Measurements from ENCODE around the gene CPNE2. TPM values are rescaled to one million over a fixed set of nuclear protein-coding genes. Genes with fewer than 3 reads are reported as not detected.
"Not testable (repeated sequence)": the region's sequence is repeated elsewhere in the genome, so short reads cannot be mapped to it uniquely, and the experiment has no call there.

CPNE2 gene
- total RNA-seq, 5 donors from 2014 or later (not counting 1 experiment from before 2014, with no cell fraction given): 5.5 to 9.3 (median 6.1) TPM

GRCh38 chr16:57189527-57189926 is 97.1 kb downstream of the CPNE2 start:
- not testable (repeated sequence) for H3K36me3 Mint-ChIP-seq

GRCh38 chr16:57190136-57190535 is 97.8 kb downstream of the CPNE2 start:
- Mint-ChIP-seq H3K4me1 (peaks cover 60 to 69% (median 62%) of the 10 kb centered on the region in 3 donors), H3K27ac (peak overlapping the region in 1 of 2 donors; percentile 16), H3K4me3 (no peak overlapping the region), H3K9me3 (no peaks in the 10 kb centered on the region), H3K36me3 (peaks cover 2% of the 10 kb centered on the region), H3K27me3 (no peaks in the 10 kb centered on the region)
- DNase-seq (no peak), ATAC-seq (replicated peaks in 1 of 4) (no peak)
- H3K36me3 ChIP-seq (ENCODE audit: control insufficient read depth in 2 of 2, extremely low read depth in 1 of 2, insufficient read depth in 1 of 2, low read length in 1 of 2): peaks cover 0 to 4% of the 10 kb centered on the region in 2 donors
- no peak overlapping the region for H3K27ac ChIP-seq (ENCODE audit: low read length)
- no CpG with 5 or more reads among the region's 2 CpGs for WGBS (ENCODE audit: insufficient coverage)
- H3K4me1 ChIP-seq (ENCODE audit: control insufficient read depth in 1 of 2, extremely low read depth in 1 of 2, insufficient read depth in 2 of 2, low read length in 2 of 2): peaks cover 12 to 14% of the 10 kb centered on the region in 2 experiments
- H3K9me3 ChIP-seq: no peaks in the 10 kb centered on the region
- H3K27me3 ChIP-seq (replicated peaks in 1 of 2; ENCODE audit: control insufficient read depth in 2 of 2, extremely low read depth in 1 of 2, insufficient read depth in 2 of 2, low read length in 1 of 2): no peaks in the 10 kb centered on the region
- ChIA-PET CTCF (interaction anchor here in 1 of 2 donors (0.6 kb wide), 1 partner anchor 97 kb away, joined by 8 read pairs; no protein-coding TSS in a partner anchor), POLR2A (no interaction called here)
- no peak overlapping the region for H3K4me3 ChIP-seq (ENCODE audit: control insufficient read depth in 1 of 2, extremely low read depth in 1 of 2, low read length in 1 of 2)

More at GRCh38 chr16:57189527-57189926, 97.1 kb downstream of the CPNE2 start:
- H3K4me1 ChIP-seq (ENCODE audit: control insufficient read depth in 1 of 2, extremely low read depth in 1 of 2, insufficient read depth in 2 of 2, low read length in 2 of 2): peaks cover 16 to 19% of the 10 kb centered on the region in 2 experiments
- H3K4me3 ChIP-seq (ENCODE audit: control insufficient read depth in 1 of 2, extremely low read depth in 1 of 2, low read length in 1 of 2); ATAC-seq (replicated peaks in 1 of 4); H3K36me3 ChIP-seq (ENCODE audit: control insufficient read depth in 2 of 2, extremely low read depth in 1 of 2, insufficient read depth in 1 of 2, low read length in 1 of 2); H3K27ac ChIP-seq (ENCODE audit: low read length); H3K27me3 Mint-ChIP-seq; H3K27ac Mint-ChIP-seq; POLR2A ChIA-PET; H3K4me3 Mint-ChIP-seq; DNase-seq; H3K9me3 Mint-ChIP-seq; H3K27me3 ChIP-seq (replicated peaks in 1 of 2; ENCODE audit: control insufficient read depth in 2 of 2, extremely low read depth in 1 of 2, insufficient read depth in 2 of 2, low read length in 1 of 2); H3K9me3 ChIP-seq: not testable (repeated sequence)
- CTCF ChIA-PET: interaction anchor here (0.6 kb wide), 2 partner anchors 96 to 224 kb away, joined by 3 to 8 read pairs; no protein-coding TSS in a partner anchor
- peaks cover 64 to 72% (median 65%) of the 10 kb centered on the region in 3 donors for H3K4me1 Mint-ChIP-seq
- 100% methylated on average over 3 of the region's 4 CpGs for WGBS (ENCODE audit: insufficient coverage)

GRCh38 chr16:57191056-57191571 is 98.7 kb downstream of the CPNE2 start:
- DNase-seq (no peak), ATAC-seq (replicated peaks in 1 of 4) (no peak)
- ChIA-PET CTCF (no interaction called here), POLR2A (no interaction called here)
- no peaks in the 10 kb centered on the region for H3K9me3 Mint-ChIP-seq
- WGBS (ENCODE audit: insufficient coverage): no CpG with 5 or more reads among the region's 3 CpGs
- Histone ChIP-seq H3K27ac (ENCODE audit: low read length) (no peak overlapping the region), H3K36me3 (ENCODE audit: control insufficient read depth in 2 of 2, extremely low read depth in 1 of 2, insufficient read depth in 1 of 2, low read length in 1 of 2) (peaks cover 0 to 4% of the 10 kb centered on the region in 2 donors), H3K4me3 (ENCODE audit: control insufficient read depth in 1 of 2, extremely low read depth in 1 of 2, low read length in 1 of 2) (no peak overlapping the region), H3K4me1 (ENCODE audit: control insufficient read depth in 1 of 2, extremely low read depth in 1 of 2, insufficient read depth in 2 of 2, low read length in 2 of 2) (peaks cover 10 to 12% of the 10 kb centered on the region in 2 experiments), H3K27me3 (replicated peaks in 1 of 2; ENCODE audit: control insufficient read depth in 2 of 2, extremely low read depth in 1 of 2, insufficient read depth in 2 of 2, low read length in 1 of 2) (no peaks in the 10 kb centered on the region), H3K9me3 (no peaks in the 10 kb centered on the region)
- no peak overlapping the region for H3K27ac Mint-ChIP-seq
- no peak overlapping the region for H3K4me3 Mint-ChIP-seq
- H3K4me1 Mint-ChIP-seq: peaks cover 57 to 67% (median 58%) of the 10 kb centered on the region in 3 donors
- peaks cover 4% of the 10 kb centered on the region for H3K36me3 Mint-ChIP-seq
- no peaks in the 10 kb centered on the region for H3K27me3 Mint-ChIP-seq

- Histone ChIP-seq H3K4me1 (ENCODE audit: control insufficient read depth in 1 of 2, extremely low read depth in 1 of 2, insufficient read depth in 2 of 2, low read length in 2 of 2) (peaks cover 7 to 10% of the 10 kb centered on the region in 2 experiments), H3K27me3 (replicated peaks in 1 of 2; ENCODE audit: control insufficient read depth in 2 of 2, extremely low read depth in 1 of 2, insufficient read depth in 2 of 2, low read length in 1 of 2) (no peaks in the 10 kb centered on the region), H3K9me3 (no peaks in the 10 kb centered on the region), H3K27ac (ENCODE audit: low read length) (no peak overlapping the region), H3K36me3 (ENCODE audit: control insufficient read depth in 2 of 2, extremely low read depth in 1 of 2, insufficient read depth in 1 of 2, low read length in 1 of 2) (peaks cover 0 to 4% of the 10 kb centered on the region in 2 donors), H3K4me3 (ENCODE audit: control insufficient read depth in 1 of 2, extremely low read depth in 1 of 2, low read length in 1 of 2) (no peak overlapping the region)
- Mint-ChIP-seq H3K4me1 (peaks cover 61 to 69% (median 65%) of the 10 kb centered on the region in 3 donors), H3K27me3 (no peaks in the 10 kb centered on the region), H3K9me3 (no peaks in the 10 kb centered on the region), H3K36me3 (peaks cover 7% of the 10 kb centered on the region), H3K27ac (no peak overlapping the region), H3K4me3 (no peak overlapping the region)
- no CpG with 5 or more reads among the region's 3 CpGs for WGBS (ENCODE audit: insufficient coverage)
- ATAC-seq (replicated peaks in 1 of 4) (no peak), DNase-seq (no peak)
- POLR2A ChIA-PET: interaction anchor here (0.5 to 0.6 kb wide), 3 partner anchors 137 to 325 kb away, joined by 4 to 5 read pairs (median 4); no protein-coding TSS in a partner anchor
- CTCF ChIA-PET: no interaction called here
These were observed 99.8 kb downstream of the CPNE2 start for GRCh38 chr16:57192146-57192545.

- no peaks in the 10 kb centered on the region for H3K9me3 Mint-ChIP-seq
- CTCF ChIA-PET: interaction anchor here in 1 of 2 donors (0.6 kb wide), 2 partner anchors 151 to 388 kb away, joined by 4 read pairs; no protein-coding TSS in a partner anchor
- no peaks in the 10 kb centered on the region for H3K27me3 Mint-ChIP-seq
- ATAC-seq (replicated peaks in 1 of 4) (no peak), DNase-seq (no peak)
- POLR2A ChIA-PET: interaction anchor here (0.5 to 0.6 kb wide), 3 partner anchors 138 to 325 kb away, joined by 4 to 5 read pairs (median 4); no protein-coding TSS in a partner anchor
- Histone ChIP-seq H3K4me3 (ENCODE audit: control insufficient read depth in 1 of 2, extremely low read depth in 1 of 2, low read length in 1 of 2) (no peak overlapping the region), H3K4me1 (ENCODE audit: control insufficient read depth in 1 of 2, extremely low read depth in 1 of 2, insufficient read depth in 2 of 2, low read length in 2 of 2) (peaks cover 3% of the 10 kb centered on the region in 2 experiments), H3K9me3 (no peaks in the 10 kb centered on the region), H3K36me3 (ENCODE audit: control insufficient read depth in 2 of 2, extremely low read depth in 1 of 2, insufficient read depth in 1 of 2, low read length in 1 of 2) (peaks cover 0 to 4% of the 10 kb centered on the region in 2 donors), H3K27me3 (replicated peaks in 1 of 2; ENCODE audit: control insufficient read depth in 2 of 2, extremely low read depth in 1 of 2, insufficient read depth in 2 of 2, low read length in 1 of 2) (no peaks in the 10 kb centered on the region), H3K27ac (ENCODE audit: low read length) (no peak overlapping the region)
- H3K36me3 Mint-ChIP-seq: peaks cover 7% of the 10 kb centered on the region
- peaks cover 54 to 61% (median 58%) of the 10 kb centered on the region in 3 donors for H3K4me1 Mint-ChIP-seq
- no CpG with 5 or more reads among the region's 7 CpGs for WGBS (ENCODE audit: insufficient coverage)
- no peak overlapping the region for H3K27ac Mint-ChIP-seq
- H3K4me3 Mint-ChIP-seq: no peak overlapping the region
These were observed 100.5 kb downstream of the CPNE2 start for GRCh38 chr16:57192720-57193486.

- POLR2A ChIA-PET: no interaction called here
- H3K27me3 ChIP-seq (replicated peaks in 1 of 2; ENCODE audit: control insufficient read depth in 2 of 2, extremely low read depth in 1 of 2, insufficient read depth in 2 of 2, low read length in 1 of 2): no peaks in the 10 kb centered on the region
- Mint-ChIP-seq H3K4me3 (no peak overlapping the region), H3K9me3 (no peaks in the 10 kb centered on the region), H3K4me1 (peaks cover 47 to 56% (median 50%) of the 10 kb centered on the region in 3 donors), H3K27me3 (no peaks in the 10 kb centered on the region), H3K27ac (no peak overlapping the region), H3K36me3 (peaks cover 13% of the 10 kb centered on the region)
- ATAC-seq (replicated peaks in 1 of 4): no peak
- H3K27ac ChIP-seq (ENCODE audit: low read length): no peak overlapping the region
- no peak overlapping the region for H3K4me3 ChIP-seq (ENCODE audit: control insufficient read depth in 1 of 2, extremely low read depth in 1 of 2, low read length in 1 of 2)
- CTCF ChIA-PET: interaction anchor here in 1 of 2 donors (0.9 to 1.0 kb wide), 2 partner anchors 9 to 11 kb away, joined by 3 read pairs; partner anchors contain the start of gene PSME3IP1
- no peaks in the 10 kb centered on the region for H3K4me1 ChIP-seq (ENCODE audit: control insufficient read depth in 1 of 2, extremely low read depth in 1 of 2, insufficient read depth in 2 of 2, low read length in 2 of 2)
- H3K36me3 ChIP-seq (ENCODE audit: control insufficient read depth in 2 of 2, extremely low read depth in 1 of 2, insufficient read depth in 1 of 2, low read length in 1 of 2): peaks cover 0 to 4% of the 10 kb centered on the region in 2 donors
- no peaks in the 10 kb centered on the region for H3K9me3 ChIP-seq
- no peak for DNase-seq
These were observed 102.1 kb downstream of the CPNE2 start for GRCh38 chr16:57194512-57194911.

Measured in T-cell (primary cell).